ENCODE measurements around the gene FNDC11.

FNDC11 gene

GRCh38 chr20:63585616-63586565, 31.9 kb downstream of the FNDC11 start:
- TF ChIP-seq CTCF (IDR thresholded peaks at IDR 0.05; ENCODE audit: insufficient read depth, low read length, poor library complexity, severe bottlenecking) = no peak
- H3K4me3 ChIP-seq (replicated peaks; ENCODE audit: low read depth, low read length) = no peak overlapping the region

GRCh38 chr20:63586797-63587196, 32.8 kb downstream of the FNDC11 start:
- TF ChIP-seq CTCF (IDR thresholded peaks at IDR 0.05; ENCODE audit: insufficient read depth, low read length, poor library complexity, severe bottlenecking) = no peak
- peaks cover 5% of the 10 kb centered on the region for H3K36me3 ChIP-seq (ENCODE audit: control insufficient read depth, insufficient read depth, low read length)
- no peak for DNase-seq (ENCODE audit: extremely low read depth, insufficient read length)
- no peaks in the 10 kb centered on the region for H3K27me3 ChIP-seq (replicated peaks; ENCODE audit: control insufficient read depth, insufficient read depth, low read length)
- H3K4me3 ChIP-seq (replicated peaks; ENCODE audit: low read depth, low read length) = no peak overlapping the region

More at GRCh38 chr20:63585616-63586565, 31.9 kb downstream of the FNDC11 start:
- Histone ChIP-seq H3K27me3 (replicated peaks; ENCODE audit: control insufficient read depth, insufficient read depth, low read length) (no peaks in the 10 kb centered on the region), H3K36me3 (ENCODE audit: control insufficient read depth, insufficient read depth, low read length) (peaks cover 5% of the 10 kb centered on the region)
- no peak for DNase-seq (ENCODE audit: extremely low read depth, insufficient read length)

- TF ChIP-seq CTCF (IDR thresholded peaks at IDR 0.05; ENCODE audit: insufficient read depth, low read length, poor library complexity, severe bottlenecking) = no peak
- Histone ChIP-seq H3K27me3 (replicated peaks; ENCODE audit: control insufficient read depth, insufficient read depth, low read length) (no peaks in the 10 kb centered on the region), H3K4me3 (replicated peaks; ENCODE audit: low read depth, low read length) (no peak overlapping the region), H3K36me3 (ENCODE audit: control insufficient read depth, insufficient read depth, low read length) (peaks cover 8% of the 10 kb centered on the region)
- DNase-seq (ENCODE audit: extremely low read depth, insufficient read length) = no peak
These were observed 33.3 kb downstream of the FNDC11 start for GRCh38 chr20:63587256-63587655.

- H3K36me3 ChIP-seq (ENCODE audit: control insufficient read depth, insufficient read depth, low read length) = peaks cover 10% of the 10 kb centered on the region
- TF ChIP-seq CTCF (IDR thresholded peaks at IDR 0.05; ENCODE audit: insufficient read depth, low read length, poor library complexity, severe bottlenecking) = no peak
- H3K4me3 ChIP-seq (replicated peaks; ENCODE audit: low read depth, low read length) = no peak overlapping the region
- no peak for DNase-seq (ENCODE audit: extremely low read depth, insufficient read length)
- no peaks in the 10 kb centered on the region for H3K27me3 ChIP-seq (replicated peaks; ENCODE audit: control insufficient read depth, insufficient read depth, low read length)
These were observed 34.0 kb downstream of the FNDC11 start for GRCh38 chr20:63587776-63588591.

GRCh38 chr20:63588641-63589041, 34.7 kb downstream of the FNDC11 start:
- Histone ChIP-seq H3K4me3 (replicated peaks; ENCODE audit: low read depth, low read length) (no peak overlapping the region), H3K27me3 (replicated peaks; ENCODE audit: control insufficient read depth, insufficient read depth, low read length) (no peaks in the 10 kb centered on the region), H3K36me3 (ENCODE audit: control insufficient read depth, insufficient read depth, low read length) (peaks cover 10% of the 10 kb centered on the region)
- TF ChIP-seq CTCF (IDR thresholded peaks at IDR 0.05; ENCODE audit: insufficient read depth, low read length, poor library complexity, severe bottlenecking) = no peak
- no peak for DNase-seq (ENCODE audit: extremely low read depth, insufficient read length)
